HCT116 (cell line): ENCODE data around the gene MINK1. TPM values are rescaled to one million over a fixed set of nuclear protein-coding genes. Genes with fewer than 3 reads are reported as not detected.

Experiments used
- ATAC-seq: fragments of 200-7000 bp; cut with Tn5 transposase; 2 replicates; pipeline ENCODE4 v1.9.1; 2020; ENCODE audit warnings: mild to moderate bottlenecking, moderate library complexity
- BruUV-seq: library from RNA; stranded (reverse); fragments of 400-500 nt; replicated peaks from 2 replicates; lab custom pipeline; 2021; lab: Mats Ljungman, UMichigan
- CTCF ChIA-PET: fragments of 300-600 bp; sonication (Branson Sonifier 250); formaldehyde crosslinking; loops from one replicate; lab custom pipeline; 2021; ENCODE audit warnings: antibody characterized with exemption; lab: Charles Lee
- POLR2A ChIA-PET: fragments of 300-600, 350-600 bp; sonication (Branson Sonifier 250); formaldehyde crosslinking; loops from one replicate; lab custom pipeline; 2021; ENCODE audit warnings: antibody characterized with exemption; lab: Charles Lee
- RAD21 ChIA-PET, 2 experiments: fragments of 300-600 bp; sonication (Branson Sonifier 250); formaldehyde crosslinking; loops; one replicate each; lab custom pipeline; 2023; ENCODE audit warnings: low total read pairs in 2 of 2; ENCODE audit not compliant: uncharacterized antibody in 2 of 2, unreplicated experiment in 2 of 2, low non-redundant PET in 1 of 2; lab: Charles Lee
- DNase-seq: peaks from one replicate; pipeline ENCODE4 v3.0.0-alpha.2; 2010; ENCODE audit warnings: low read depth, low spot score
- H2AFZ ChIP-seq: fragments of 200-600 bp; shearing (Covaris generic), sonication (generic); 2 replicates; pipeline ENCODE4 v1.6.1; 2017; ENCODE audit warnings: low read depth, mixed run types, mixed read lengths, antibody characterized with exemption, low read length; ENCODE audit not compliant: poor library complexity, severe bottlenecking
- H3K27ac ChIP-seq: 2 replicates; pipeline ENCODE4 v1.5.1; 2012; ENCODE audit warnings: low read depth, low read length
- H3K27me3 ChIP-seq: fragments of 200-600 bp; sonication (generic); 2 replicates; pipeline ENCODE4 v1.6.1; 2016; ENCODE audit warnings: mixed run types, low read length, mixed read lengths; ENCODE audit not compliant: insufficient read depth
- H3K36me3 ChIP-seq, 2 experiments: fragments of 200-500 bp in 1 of 2; fragments of 200-600 bp in 1 of 2; sonication (Bioruptor generic) in 1 of 2; sonication (generic) in 1 of 2; 2 replicates each; pipeline versions ENCODE4 v1.5.1 to v1.6.1; 2014 to 2016; ENCODE audit warnings: low read length in 2 of 2, inconsistent platforms in 1 of 2, mixed read lengths in 1 of 2, mixed run types in 1 of 2; ENCODE audit not compliant: insufficient read depth in 2 of 2, control insufficient read depth in 1 of 2
- H3K4me1 ChIP-seq, 2 experiments: fragments of 200-600 bp in 1 of 2; sonication (generic) in 1 of 2; 2 replicates each; pipeline versions ENCODE4 v1.5.1 to v1.6.1; 2012 to 2017; ENCODE audit warnings: low read length in 2 of 2, inconsistent platforms in 1 of 2, mild to moderate bottlenecking in 1 of 2, mixed read lengths in 1 of 2, mixed run types in 1 of 2, moderate library complexity in 1 of 2; ENCODE audit not compliant: insufficient read depth in 2 of 2, control insufficient read depth in 1 of 2
- H3K4me2 ChIP-seq: fragments of 200-600 bp; sonication (generic); 2 replicates; pipeline ENCODE4 v1.6.1; 2017; ENCODE audit warnings: mixed run types, low read length, mixed read lengths
- H3K4me3 ChIP-seq, 2 experiments: fragments of 200-600 bp in 1 of 2; sonication (generic) in 1 of 2; replicated peaks in 1 of 2; 2 replicates each; pipeline ENCODE4 v1.5.1; 2011 to 2016; ENCODE audit warnings: low read length in 2 of 2, control low read depth in 1 of 2, low read depth in 1 of 2, mild to moderate bottlenecking in 1 of 2, mixed read lengths in 1 of 2, mixed run types in 1 of 2
- H3K79me2 ChIP-seq: fragments of 200-600 bp; sonication (generic); 2 replicates; pipeline ENCODE4 v1.6.1; 2017; ENCODE audit warnings: mild to moderate bottlenecking, mixed run types, low read length, moderate library complexity, mixed read lengths; ENCODE audit not compliant: insufficient read depth
- H3K9ac ChIP-seq: fragments of 200-600 bp; sonication (generic); 2 replicates; pipeline ENCODE4 v1.6.1; 2016; ENCODE audit warnings: low read length, mixed read lengths
- H3K9me2 ChIP-seq: fragments of 200-600 bp; sonication (generic), shearing (Covaris generic); 2 replicates; pipeline ENCODE4 v1.6.1; 2017; ENCODE audit warnings: mixed run types, mild to moderate bottlenecking, moderate library complexity; ENCODE audit not compliant: insufficient read depth
- H3K9me3 ChIP-seq, 2 experiments: fragments of 200-500 bp in 1 of 2; fragments of 200-600 bp in 1 of 2; sonication (Bioruptor generic) in 1 of 2; sonication (generic) in 1 of 2; 2 replicates each; pipeline ENCODE4 v1.6.1; 2014 to 2017; ENCODE audit warnings: low read length in 2 of 2, mixed read lengths in 2 of 2, inconsistent platforms in 1 of 2, low read depth in 1 of 2, mild to moderate bottlenecking in 1 of 2, mixed run types in 1 of 2, moderate library complexity in 1 of 2; ENCODE audit not compliant: control insufficient read depth in 1 of 2, insufficient read depth in 1 of 2
- H4K20me1 ChIP-seq: fragments of 200-600 bp; sonication (generic), shearing (Covaris generic); 2 replicates; pipeline ENCODE4 v1.6.1; 2017; ENCODE audit warnings: mixed run types, mild to moderate bottlenecking, moderate library complexity; ENCODE audit not compliant: insufficient read depth
- CBX3 ChIP-seq: IDR thresholded peaks from 2 replicates; pipeline ENCODE4 v1.6.1; 2012; ENCODE audit warnings: low read depth
- CEBPB ChIP-seq: IDR thresholded peaks from 2 replicates; pipeline ENCODE4 v1.6.1; 2012; ENCODE audit warnings: low read depth
- CTCF ChIP-seq, 3 experiments: fragments of 200-600 bp in 1 of 3; sonication (generic) in 1 of 3; IDR thresholded peaks in 2 of 3; conservative IDR thresholded peaks in 1 of 3; 2 replicates each; pipeline ENCODE4 v1.5.1; 2012 to 2017; ENCODE audit warnings: low read depth in 2 of 3, low read length in 2 of 3, antibody characterized with exemption in 1 of 3, borderline replicate concordance in 1 of 3, control low read depth in 1 of 3, mild to moderate bottlenecking in 1 of 3, mixed read lengths in 1 of 3, mixed run types in 1 of 3, moderate library complexity in 1 of 3; ENCODE audit not compliant: insufficient read depth in 1 of 3
- ELF1 ChIP-seq: IDR thresholded peaks from 2 replicates; pipeline ENCODE4 v1.6.1; 2012; ENCODE audit warnings: low read depth, borderline replicate concordance
- EZH2 ChIP-seq: fragments of 200-600 bp; sonication (generic); IDR thresholded peaks from 2 replicates; pipeline ENCODE4 v1.6.1; 2017; ENCODE audit warnings: antibody characterized with exemption, mixed run types
- JUND ChIP-seq: IDR thresholded peaks from 2 replicates; pipeline ENCODE4 v1.6.1; 2012
- POLR2A ChIP-seq: IDR thresholded peaks from 2 replicates; pipeline ENCODE4 v1.7.0; 2011; ENCODE audit warnings: borderline replicate concordance; ENCODE audit not compliant: insufficient read depth, insufficient read length; ENCODE audit errors: extremely low read depth
- POLR2AphosphoS5 ChIP-seq: IDR thresholded peaks from 2 replicates; pipeline ENCODE4 v1.6.1; 2011; ENCODE audit warnings: mild to moderate bottlenecking, low read depth, low read length, moderate library complexity
- REST ChIP-seq: IDR thresholded peaks from 2 replicates; pipeline ENCODE4 v1.6.1; 2012; ENCODE audit warnings: low read depth
- SIN3A ChIP-seq: IDR thresholded peaks from 2 replicates; pipeline ENCODE4 v1.6.1; 2012; ENCODE audit warnings: low read depth
- SP1 ChIP-seq: IDR thresholded peaks from 2 replicates; pipeline ENCODE4 v1.6.1; 2012; ENCODE audit warnings: low read depth
- SRF ChIP-seq: IDR thresholded peaks from 2 replicates; pipeline ENCODE4 v1.6.1; 2012; ENCODE audit warnings: low read depth
- TCF7L2 ChIP-seq: IDR thresholded peaks from 2 replicates; pipeline ENCODE4 v1.7.0; 2011; ENCODE audit warnings: borderline replicate concordance, inconsistent platforms; ENCODE audit not compliant: insufficient read depth, insufficient read length; ENCODE audit errors: extremely low read depth
- YY1 ChIP-seq: IDR thresholded peaks from 2 replicates; pipeline ENCODE4 v1.6.1; 2011; ENCODE audit warnings: low read length, low read depth, moderate library complexity, mild to moderate bottlenecking; ENCODE audit not compliant: insufficient replicate concordance; ENCODE audit errors: extremely low read depth
- ZBTB33 ChIP-seq: IDR thresholded peaks from 2 replicates; pipeline ENCODE4 v1.6.1; 2011; ENCODE audit warnings: mild to moderate bottlenecking, low read length, moderate library complexity; ENCODE audit not compliant: insufficient replicate concordance; ENCODE audit errors: extremely low read depth
- ZNF274 ChIP-seq: fragments of 200-500 bp; sonication (Bioruptor generic); IDR thresholded peaks from 2 replicates; pipeline ENCODE4 v1.6.1; 2014; ENCODE audit warnings: mild to moderate bottlenecking, low read depth, low read length, inconsistent platforms
- intact Hi-C: fragments of 100-400 bp; cut with micrococcal nuclease; formaldehyde crosslinking; loops from 2 replicates; pipeline ENCODE4 v1.10.0; 2022
- total RNA-seq: library from RNA; stranded (reverse); gene quantifications from one replicate; pipeline ENCODE4 v1.2.1, GENCODE V29; 2021; ENCODE audit not compliant: unreplicated experiment

The MINK1 gene
- total RNA-seq, 1 experiment from 2014 or later = 85.2 TPM

GRCh38 chr17:4946312-4946976 is 113.3 kb downstream of the MINK1 start:
- CTCF ChIA-PET = interaction anchor here (1.0 kb wide), 2 partner anchors 43 to 380 kb away, joined by 3 read pairs; partner anchors contain the start of gene CHRNE
- Histone ChIP-seq H3K4me3 (peak overlapping the region; percentile 96 to 97), H4K20me1 (peaks cover 12% of the 10 kb centered on the region; the same call in 1 of the 2 replicates), H3K9me2 (no peaks in the 10 kb centered on the region), H3K4me1 (peaks cover 34 to 69% of the 10 kb centered on the region in 2 experiments), H3K9ac (peak overlapping the region; percentile 97), H2AFZ (no peak overlapping the region), H3K4me2 (peak overlapping the region; percentile 100), H3K79me2 (peaks cover 81% of the 10 kb centered on the region), H3K36me3 (peaks cover 9 to 25% of the 10 kb centered on the region in 2 experiments; a peak in 2 of 4 replicates), H3K9me3 (no peaks in the 10 kb centered on the region), H3K27me3 (no peaks in the 10 kb centered on the region), H3K27ac (peak overlapping the region; percentile 99)
- DNase-seq (no peak), ATAC-seq (no peak)
- intact Hi-C loops = loop anchor here (5.0 kb wide), 1 partner anchor 41 kb away; the partner anchor contains the start of gene CAMTA2
- RAD21 ChIA-PET = no interaction called here
- TF ChIP-seq POLR2A (no peak), POLR2AphosphoS5 (no peak; the same call in 1 of the 2 replicates), CTCF (IDR thresholded peaks at IDR 0.05 in 2 of 3, conservative IDR thresholded peaks at IDR 0.05 in 1 of 3; ENCODE audit: borderline replicate concordance in 1 of 3, insufficient read depth in 1 of 3, low read depth in 2 of 3, low read length in 2 of 3) (no peak), SRF (no peak), YY1 (no peak), SP1 (no peak), ZNF274 (no peak), SIN3A (no peak), TCF7L2 (no peak), JUND (no peak), REST (no peak), ELF1 (no peak), CEBPB (no peak), CBX3 (no peak), EZH2 (no peak), ZBTB33 (no peak)
- BruUV-seq = TSS peak; percentile 69
- POLR2A ChIA-PET = interaction anchor here (1.3 to 4.7 kb wide), 2 partner anchors 21 to 37 kb away, joined by 4 to 45 read pairs; partner anchors contain the start of gene SPAG7
